SK-N-SH (cell line): ENCODE results near the gene CHCHD3. TPM values are rescaled to one million over a fixed set of nuclear protein-coding genes. Genes with fewer than 3 reads are reported as not detected.

Experiments
- CTCF ChIA-PET: fragments of 300-600, 350-600 bp; formaldehyde crosslinking; extraction: SDS; loops from one replicate; lab custom pipeline; 2021; lab: Yijun Ruan, JAX
- POLR2A ChIA-PET: fragments of 350-600 bp; sonication (Branson Sonifier 250); formaldehyde crosslinking; extraction: SDS; loops from one replicate; lab custom pipeline; 2020; ENCODE audit warnings: antibody characterized with exemption, inconsistent platforms; lab: Yijun Ruan, JAX
- DNase-seq: peaks from one replicate; pipeline ENCODE4 v3.0.0; 2012
- H2AFZ ChIP-seq: fragments of 200-600 bp; sonication (generic); 2 replicates; pipeline ENCODE4 v1.8.1; 2016; ENCODE audit warnings: antibody characterized with exemption, mild to moderate bottlenecking, low read depth
- H3F3A ChIP-seq: fragments of 200-600 bp; sonication (generic); replicated peaks from 2 replicates; pipeline ENCODE3; 2016; ENCODE audit warnings: antibody characterized with exemption, mild to moderate bottlenecking; ENCODE audit not compliant: insufficient read depth
- H3K27ac ChIP-seq, 2 experiments: fragments of 200-500 bp in 1 of 2; fragments of 200-600 bp in 1 of 2; sonication (Bioruptor generic) in 1 of 2; sonication (generic), shearing (Covaris generic) in 1 of 2; 2 replicates each; pipeline versions ENCODE4 v1.5.1 to v1.6.1; 2014 to 2016; ENCODE audit warnings: low read depth in 2 of 2, inconsistent platforms in 1 of 2, low read length in 1 of 2, mild to moderate bottlenecking in 1 of 2, mixed read lengths in 1 of 2
- H3K27me3 ChIP-seq: fragments of 200-600 bp; sonication (generic), shearing (Covaris generic); 2 replicates; pipeline ENCODE4 v1.6.1; 2016; ENCODE audit warnings: mixed run types; ENCODE audit not compliant: insufficient read depth
- H3K36me3 ChIP-seq, 2 experiments: fragments of 200-500 bp in 1 of 2; fragments of 200-600 bp in 1 of 2; sonication (Bioruptor generic) in 1 of 2; sonication (generic) in 1 of 2; replicated peaks in 1 of 2; 2 replicates each; pipeline versions ENCODE3 to v1.5.1; 2014 to 2016; ENCODE audit warnings: low read length in 1 of 2, mild to moderate bottlenecking in 1 of 2; ENCODE audit not compliant: insufficient read depth in 2 of 2, control insufficient read depth in 1 of 2
- H3K4me1 ChIP-seq, 2 experiments: fragments of 200-500 bp in 1 of 2; fragments of 200-600 bp in 1 of 2; sonication (Bioruptor generic) in 1 of 2; sonication (generic), shearing (Covaris generic) in 1 of 2; 2 replicates each; pipeline versions ENCODE4 v1.5.1 to v1.6.1; 2014 to 2016; ENCODE audit warnings: low read depth in 1 of 2, low read length in 1 of 2, mixed run types in 1 of 2; ENCODE audit not compliant: insufficient read depth in 2 of 2, control insufficient read depth in 1 of 2
- H3K4me2 ChIP-seq: fragments of 200-600 bp; sonication (generic), shearing (Covaris generic); 2 replicates; pipeline ENCODE4 v1.6.1; 2017; ENCODE audit warnings: mixed run types
- H3K4me3 ChIP-seq, 2 experiments: fragments of 200-500 bp in 1 of 2; fragments of 200-600 bp in 1 of 2; sonication (Bioruptor generic) in 1 of 2; sonication (generic), shearing (Covaris generic) in 1 of 2; 2 replicates each; pipeline versions ENCODE4 v1.5.1 to v1.8.1; 2014 to 2016; ENCODE audit warnings: low read depth in 2 of 2, inconsistent platforms in 1 of 2, low read length in 1 of 2, mild to moderate bottlenecking in 1 of 2, mixed read lengths in 1 of 2, moderate library complexity in 1 of 2
- H3K79me2 ChIP-seq: fragments of 200-600 bp; sonication (generic); 2 replicates; pipeline ENCODE4 v1.8.1; 2017; ENCODE audit warnings: mild to moderate bottlenecking; ENCODE audit not compliant: insufficient read depth
- H3K9ac ChIP-seq: fragments of 200-600 bp; sonication (generic); 2 replicates; pipeline ENCODE4 v1.6.1; 2017; ENCODE audit warnings: mixed run types
- H3K9me2 ChIP-seq: fragments of 200-600 bp; sonication (generic); 2 replicates; pipeline ENCODE4 v1.6.1; 2017; ENCODE audit warnings: mixed run types
- H3K9me3 ChIP-seq: fragments of 200-600 bp; sonication (generic); 2 replicates; pipeline ENCODE4 v1.6.1; 2017; ENCODE audit warnings: mixed run types, mild to moderate bottlenecking, moderate library complexity
- H4K20me1 ChIP-seq: fragments of 200-600 bp; sonication (generic); 2 replicates; pipeline ENCODE4 v1.6.1; 2017; ENCODE audit warnings: mild to moderate bottlenecking, mixed run types; ENCODE audit not compliant: insufficient read depth
- CHD2 ChIP-seq: fragments of 150-350 bp; IDR thresholded peaks from 2 replicates; pipeline ENCODE4 v1.6.1; 2018; ENCODE audit warnings: low read length; ENCODE audit not compliant: partially characterized antibody
- EP300 ChIP-seq, 2 experiments: IDR thresholded peaks; 2 replicates each; pipeline versions ENCODE4 v1.4.0 to v1.6.1; 2012; ENCODE audit warnings: borderline replicate concordance in 1 of 2, low read depth in 1 of 2, low read length in 1 of 2
- GABPA ChIP-seq: IDR thresholded peaks from 2 replicates; pipeline ENCODE4 v1.4.0; 2012; ENCODE audit warnings: low read depth, mild to moderate bottlenecking
- GATA2 ChIP-seq: sonication (generic); formaldehyde crosslinking; IDR thresholded peaks from 2 replicates; pipeline ENCODE4 v1.5.0; 2020; ENCODE audit warnings: mild to moderate bottlenecking, missing genetic modification reagents
- JUND ChIP-seq: IDR thresholded peaks from 2 replicates; pipeline ENCODE4 v1.4.0; 2012
- MEF2A ChIP-seq: IDR thresholded peaks from 2 replicates; pipeline ENCODE4 v1.4.0; 2012; ENCODE audit warnings: low read depth, borderline replicate concordance
- MXI1 ChIP-seq: IDR thresholded peaks from 2 replicates; pipeline ENCODE4 v1.6.1; 2012; ENCODE audit warnings: mild to moderate bottlenecking, low read depth, low read length, improper control_type of control experiment
- RCOR1 ChIP-seq: fragments of 150-350 bp; IDR thresholded peaks from 2 replicates; pipeline ENCODE4 v1.6.1; 2017; ENCODE audit warnings: antibody characterized with exemption, low read length
- RFX5 ChIP-seq: IDR thresholded peaks from 2 replicates; pipeline ENCODE4 v1.6.1; 2012; ENCODE audit warnings: mild to moderate bottlenecking, improper control_type of control experiment, low read length
- TAF1 ChIP-seq: IDR thresholded peaks from 2 replicates; pipeline ENCODE4 v1.6.1; 2012; ENCODE audit warnings: low read depth, mild to moderate bottlenecking, low read length, moderate library complexity, borderline replicate concordance
- TEAD4 ChIP-seq: IDR thresholded peaks from 2 replicates; pipeline ENCODE4 v1.4.0; 2012; ENCODE audit warnings: mild to moderate bottlenecking, borderline replicate concordance; ENCODE audit not compliant: insufficient read depth
- WGBS: methylation state at CpG from one replicate; pipeline ENCODE4 v1.1.6; 2017; ENCODE audit warnings: low lambda C conversion rate; 5-methylcytosine and 5-hydroxymethylcytosine counted together
- polyA plus RNA-seq, 3 experiments: library from polyadenylated mRNA; depleted of rRNA; stranded (reverse); fragments of >200 nt; gene quantifications; 2 replicates each; pipeline ENCODE4 v1.2.3, GENCODE V29; 2012
- TF ChIP-seq, protein P1 (sequence below): IDR thresholded peaks from 2 replicates; pipeline ENCODE4 v1.4.0; 2012; ENCODE audit warnings: low read depth, borderline replicate concordance
- TF ChIP-seq, protein P2 (sequence below): IDR thresholded peaks from 2 replicates; pipeline ENCODE4; 2012
- TF ChIP-seq, protein P3 (sequence below): IDR thresholded peaks from 2 replicates; pipeline ENCODE4 v1.6.1; 2012; ENCODE audit warnings: mild to moderate bottlenecking, low read depth, low read length, moderate library complexity
- TF ChIP-seq, protein P4 (sequence below): fragments of 150-350 bp; IDR thresholded peaks from 2 replicates; pipeline ENCODE4 v1.6.1; 2016; ENCODE audit warnings: mild to moderate bottlenecking, low read depth, low read length

The CHCHD3 gene
- polyA plus RNA-seq, 1 of the 3 experiments (the other 2 are of a cell fraction), result 97.1 TPM

DNA sequence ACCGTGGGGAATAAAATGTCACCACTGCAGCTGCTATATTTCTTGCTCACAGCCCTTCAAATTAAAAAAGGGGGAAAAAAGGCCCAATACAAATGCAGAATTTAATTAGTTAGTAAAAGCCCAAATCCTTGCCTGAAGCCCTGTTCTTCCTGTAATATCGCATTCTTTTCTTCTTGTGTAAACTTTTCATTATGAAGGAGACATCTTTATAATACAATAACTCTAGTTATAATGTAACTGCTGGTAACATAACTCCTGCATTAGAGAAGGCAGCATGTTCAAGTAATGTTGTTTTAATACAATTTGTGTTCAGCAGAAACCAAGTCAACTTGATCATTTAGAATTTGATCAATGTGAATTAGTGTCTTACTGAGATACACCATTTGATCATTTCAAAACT is 250.9 kb downstream of the CHCHD3 start:
- Histone ChIP-seq H3K36me3 (peaks cover 12 to 13% of the 10 kb centered on the region in 2 experiments), H3F3A (no peaks in the 10 kb centered on the region), H4K20me1 (no peaks in the 10 kb centered on the region), H2AFZ (no peak overlapping the region), H3K9ac (no peak overlapping the region), H3K79me2 (no peaks in the 10 kb centered on the region), H3K9me2 (no peaks in the 10 kb centered on the region), H3K27ac (no peak overlapping the region), H3K9me3 (no peaks in the 10 kb centered on the region), H3K27me3 (no peaks in the 10 kb centered on the region), H3K4me3 (no peak overlapping the region), H3K4me2 (no peak overlapping the region), H3K4me1 (no peaks in the 10 kb centered on the region; a peak in 2 of 4 replicates)
- WGBS, result 82% methylated on average over 2 of the region's 2 CpGs
- no peak for TF ChIP-seq GABPA
- TF ChIP-seq EP300 (IDR thresholded peaks at IDR 0.05; ENCODE audit: borderline replicate concordance in 1 of 2, low read depth in 1 of 2, low read length in 1 of 2), result no peak
- TF ChIP-seq RFX5, result no peak
- TF ChIP-seq, protein P1, sequence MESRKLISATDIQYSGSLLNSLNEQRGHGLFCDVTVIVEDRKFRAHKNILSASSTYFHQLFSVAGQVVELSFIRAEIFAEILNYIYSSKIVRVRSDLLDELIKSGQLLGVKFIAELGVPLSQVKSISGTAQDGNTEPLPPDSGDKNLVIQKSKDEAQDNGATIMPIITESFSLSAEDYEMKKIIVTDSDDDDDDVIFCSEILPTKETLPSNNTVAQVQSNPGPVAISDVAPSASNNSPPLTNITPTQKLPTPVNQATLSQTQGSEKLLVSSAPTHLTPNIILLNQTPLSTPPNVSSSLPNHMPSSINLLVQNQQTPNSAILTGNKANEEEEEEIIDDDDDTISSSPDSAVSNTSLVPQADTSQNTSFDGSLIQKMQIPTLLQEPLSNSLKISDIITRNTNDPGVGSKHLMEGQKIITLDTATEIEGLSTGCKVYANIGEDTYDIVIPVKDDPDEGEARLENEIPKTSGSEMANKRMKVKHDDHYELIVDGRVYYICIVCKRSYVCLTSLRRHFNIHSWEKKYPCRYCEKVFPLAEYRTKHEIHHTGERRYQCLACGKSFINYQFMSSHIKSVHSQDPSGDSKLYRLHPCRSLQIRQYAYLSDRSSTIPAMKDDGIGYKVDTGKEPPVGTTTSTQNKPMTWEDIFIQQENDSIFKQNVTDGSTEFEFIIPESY, result no peak
- TF ChIP-seq, protein P2, sequence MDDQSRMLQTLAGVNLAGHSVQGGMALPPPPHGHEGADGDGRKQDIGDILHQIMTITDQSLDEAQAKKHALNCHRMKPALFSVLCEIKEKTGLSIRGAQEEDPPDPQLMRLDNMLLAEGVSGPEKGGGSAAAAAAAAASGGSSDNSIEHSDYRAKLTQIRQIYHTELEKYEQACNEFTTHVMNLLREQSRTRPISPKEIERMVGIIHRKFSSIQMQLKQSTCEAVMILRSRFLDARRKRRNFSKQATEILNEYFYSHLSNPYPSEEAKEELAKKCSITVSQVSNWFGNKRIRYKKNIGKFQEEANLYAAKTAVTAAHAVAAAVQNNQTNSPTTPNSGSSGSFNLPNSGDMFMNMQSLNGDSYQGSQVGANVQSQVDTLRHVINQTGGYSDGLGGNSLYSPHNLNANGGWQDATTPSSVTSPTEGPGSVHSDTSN, result no peak
- no peak for TF ChIP-seq MEF2A
- no peak for TF ChIP-seq TAF1
- TF ChIP-seq, protein P3, sequence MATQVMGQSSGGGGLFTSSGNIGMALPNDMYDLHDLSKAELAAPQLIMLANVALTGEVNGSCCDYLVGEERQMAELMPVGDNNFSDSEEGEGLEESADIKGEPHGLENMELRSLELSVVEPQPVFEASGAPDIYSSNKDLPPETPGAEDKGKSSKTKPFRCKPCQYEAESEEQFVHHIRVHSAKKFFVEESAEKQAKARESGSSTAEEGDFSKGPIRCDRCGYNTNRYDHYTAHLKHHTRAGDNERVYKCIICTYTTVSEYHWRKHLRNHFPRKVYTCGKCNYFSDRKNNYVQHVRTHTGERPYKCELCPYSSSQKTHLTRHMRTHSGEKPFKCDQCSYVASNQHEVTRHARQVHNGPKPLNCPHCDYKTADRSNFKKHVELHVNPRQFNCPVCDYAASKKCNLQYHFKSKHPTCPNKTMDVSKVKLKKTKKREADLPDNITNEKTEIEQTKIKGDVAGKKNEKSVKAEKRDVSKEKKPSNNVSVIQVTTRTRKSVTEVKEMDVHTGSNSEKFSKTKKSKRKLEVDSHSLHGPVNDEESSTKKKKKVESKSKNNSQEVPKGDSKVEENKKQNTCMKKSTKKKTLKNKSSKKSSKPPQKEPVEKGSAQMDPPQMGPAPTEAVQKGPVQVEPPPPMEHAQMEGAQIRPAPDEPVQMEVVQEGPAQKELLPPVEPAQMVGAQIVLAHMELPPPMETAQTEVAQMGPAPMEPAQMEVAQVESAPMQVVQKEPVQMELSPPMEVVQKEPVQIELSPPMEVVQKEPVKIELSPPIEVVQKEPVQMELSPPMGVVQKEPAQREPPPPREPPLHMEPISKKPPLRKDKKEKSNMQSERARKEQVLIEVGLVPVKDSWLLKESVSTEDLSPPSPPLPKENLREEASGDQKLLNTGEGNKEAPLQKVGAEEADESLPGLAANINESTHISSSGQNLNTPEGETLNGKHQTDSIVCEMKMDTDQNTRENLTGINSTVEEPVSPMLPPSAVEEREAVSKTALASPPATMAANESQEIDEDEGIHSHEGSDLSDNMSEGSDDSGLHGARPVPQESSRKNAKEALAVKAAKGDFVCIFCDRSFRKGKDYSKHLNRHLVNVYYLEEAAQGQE, result no peak
- no peak for TF ChIP-seq RCOR1
- ChIA-PET CTCF (no interaction called here), POLR2A (no interaction called here)
- no peak for DNase-seq

DNA sequence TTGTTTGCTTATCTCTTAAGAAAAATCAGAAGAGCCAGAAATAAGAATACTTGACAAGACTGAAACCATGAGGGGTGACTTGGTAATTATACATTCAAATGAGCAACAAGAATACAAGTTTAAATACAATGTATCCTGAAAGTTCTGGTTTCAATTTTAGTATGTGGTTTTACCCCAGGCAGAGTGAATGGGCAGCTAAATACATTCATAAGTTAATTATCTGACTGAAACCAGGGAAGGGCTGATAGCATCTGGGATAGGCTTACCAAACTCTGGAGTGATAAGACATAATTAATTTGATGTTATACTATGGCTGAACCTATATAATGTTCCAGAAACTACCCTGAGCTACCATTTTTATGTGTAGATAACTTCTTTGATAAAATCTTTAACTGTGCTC is 253.4 kb downstream of the CHCHD3 start:
- H3F3A ChIP-seq, result no peaks in the 10 kb centered on the region
- H3K4me3 ChIP-seq, result no peak overlapping the region
- peaks cover 7 to 13% of the 10 kb centered on the region in 2 experiments for H3K36me3 ChIP-seq
- CTCF ChIA-PET, result interaction anchor here (1.4 kb wide), 1 partner anchor 9 kb away, joined by 3 read pairs; no protein-coding TSS in a partner anchor
- no peak overlapping the region for H3K9ac ChIP-seq
- no peaks in the 10 kb centered on the region for H3K27me3 ChIP-seq
- no peaks in the 10 kb centered on the region for H3K9me3 ChIP-seq
- no peak overlapping the region for H3K27ac ChIP-seq
- no peaks in the 10 kb centered on the region for H3K9me2 ChIP-seq
- H2AFZ ChIP-seq, result no peak overlapping the region
- no peaks in the 10 kb centered on the region for H4K20me1 ChIP-seq
- no peak overlapping the region for H3K4me2 ChIP-seq
- no peaks in the 10 kb centered on the region; a peak in 2 of 4 replicates for H3K4me1 ChIP-seq
- DNase-seq, result peak; percentile 61
- POLR2A ChIA-PET, result no interaction called here
- no peaks in the 10 kb centered on the region for H3K79me2 ChIP-seq
- peak in 1 of 2 experiments; percentile 86; a peak in 3 of 4 replicates for TF ChIP-seq EP300 (IDR thresholded peaks at IDR 0.05; ENCODE audit: borderline replicate concordance in 1 of 2, low read depth in 1 of 2, low read length in 1 of 2)
- TF ChIP-seq RCOR1, result peak; percentile 97
- TF ChIP-seq JUND, result no peak
- TF ChIP-seq GATA2 (CRISPR knock-in tag), result peak; percentile 91
- TF ChIP-seq CHD2, result peak; percentile 80
- TF ChIP-seq MXI1, result peak; percentile 50; the same call in 1 of the 2 replicates
- TF ChIP-seq, protein P4, sequence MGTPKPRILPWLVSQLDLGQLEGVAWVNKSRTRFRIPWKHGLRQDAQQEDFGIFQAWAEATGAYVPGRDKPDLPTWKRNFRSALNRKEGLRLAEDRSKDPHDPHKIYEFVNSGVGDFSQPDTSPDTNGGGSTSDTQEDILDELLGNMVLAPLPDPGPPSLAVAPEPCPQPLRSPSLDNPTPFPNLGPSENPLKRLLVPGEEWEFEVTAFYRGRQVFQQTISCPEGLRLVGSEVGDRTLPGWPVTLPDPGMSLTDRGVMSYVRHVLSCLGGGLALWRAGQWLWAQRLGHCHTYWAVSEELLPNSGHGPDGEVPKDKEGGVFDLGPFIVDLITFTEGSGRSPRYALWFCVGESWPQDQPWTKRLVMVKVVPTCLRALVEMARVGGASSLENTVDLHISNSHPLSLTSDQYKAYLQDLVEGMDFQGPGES, result no peak
- peak; percentile 36; the same call in 1 of the 2 replicates for TF ChIP-seq TEAD4
- TF ChIP-seq, protein P1, result no peak
- TF ChIP-seq, protein P2, result no peak
